Large intestine (tissue), 3 donors: ENCODE results near the gene FIBIN. TPM values are rescaled to one million over a fixed set of nuclear protein-coding genes. Genes with fewer than 3 reads are reported as not detected.
"Not testable (repeated sequence)": the region's sequence is repeated elsewhere in the genome, so short reads cannot be mapped to it uniquely, and the experiment has no call there.

ENCODE experiments used
- DNase-seq, 2 donors: peaks; one replicate each; pipeline versions ENCODE4 v3.0.0 to v3.0.0-alpha.2; 2013
- H3K27ac ChIP-seq: one replicate; pipeline ENCODE4 v1.5.1; 2013; ENCODE audit warnings: low read length
- H3K27me3 ChIP-seq: 2 replicates; pipeline ENCODE4 v1.6.1; 2013; ENCODE audit warnings: low read length; ENCODE audit not compliant: control insufficient read depth, insufficient read depth
- H3K36me3 ChIP-seq: 2 replicates; pipeline ENCODE4 v1.6.1; 2013; ENCODE audit warnings: low read length; ENCODE audit not compliant: control insufficient read depth, insufficient read depth
- H3K4me1 ChIP-seq: one replicate; pipeline ENCODE4 v1.6.1; 2013; ENCODE audit warnings: low read length; ENCODE audit not compliant: control insufficient read depth, insufficient read depth
- H3K4me3 ChIP-seq: one replicate; pipeline ENCODE4 v1.5.1; 2013; ENCODE audit warnings: low read length
- H3K9me3 ChIP-seq: one replicate; pipeline ENCODE4 v1.6.1; 2013; ENCODE audit warnings: mild to moderate bottlenecking, low read depth, low read length, moderate library complexity; ENCODE audit not compliant: control insufficient read depth
- WGBS: methylation state at CpG from one replicate; pipeline ENCODE4 v1.1.5; 2013; ENCODE audit warnings: low lambda C conversion rate; ENCODE audit not compliant: insufficient coverage; 5-methylcytosine and 5-hydroxymethylcytosine counted together
- polyA plus RNA-seq: library from polyadenylated mRNA; unstranded; fragments of 120-200 nt; gene quantifications from one replicate; pipeline ENCODE4 v1.2.1, GENCODE V29; 2013

FIBIN gene
- polyA plus RNA-seq, 1 donor: 14.5 TPM

DNA sequence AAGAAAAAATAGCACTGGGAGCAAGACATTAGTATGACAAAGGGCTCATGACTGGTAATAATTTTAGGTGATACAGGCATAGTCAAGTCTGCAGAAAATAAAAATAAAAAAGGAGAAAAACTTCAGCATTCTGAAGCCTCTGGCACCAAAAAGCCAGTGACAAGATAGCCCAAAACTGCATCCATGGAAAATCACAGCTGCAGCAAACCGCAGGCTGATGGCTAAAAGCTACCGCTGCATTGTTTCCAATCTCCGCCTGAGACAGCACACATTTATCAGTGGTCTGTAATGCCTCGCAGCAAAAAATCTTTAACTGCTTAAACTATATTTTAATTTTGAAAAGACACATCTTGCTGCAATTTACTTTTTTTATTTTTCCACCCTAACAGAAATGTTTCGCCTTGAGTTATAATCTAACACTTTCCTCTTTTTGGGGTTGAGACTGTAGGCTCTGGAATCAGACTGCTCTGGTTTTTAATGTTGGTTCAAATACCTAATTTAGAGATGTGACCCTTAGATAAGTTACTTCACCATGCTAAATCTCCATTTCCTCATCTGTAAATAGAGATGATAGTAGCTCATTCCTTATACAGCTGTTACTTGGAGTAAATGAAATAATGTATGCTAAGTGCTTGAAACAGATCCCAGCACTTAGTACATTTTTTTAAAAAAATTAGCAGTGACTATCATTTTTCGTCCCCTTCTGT lies 42.0 kb upstream of the FIBIN start:
- H3K27me3 ChIP-seq: no peaks in the 10 kb centered on the region
- H3K27ac ChIP-seq: no peak overlapping the region
- no peaks in the 10 kb centered on the region for H3K9me3 ChIP-seq
- no peak for DNase-seq
- no peaks in the 10 kb centered on the region for H3K36me3 ChIP-seq
- 81% methylated on average over 2 of the region's 6 CpGs for WGBS
- no peak overlapping the region for H3K4me3 ChIP-seq
- no peaks in the 10 kb centered on the region for H3K4me1 ChIP-seq

DNA sequence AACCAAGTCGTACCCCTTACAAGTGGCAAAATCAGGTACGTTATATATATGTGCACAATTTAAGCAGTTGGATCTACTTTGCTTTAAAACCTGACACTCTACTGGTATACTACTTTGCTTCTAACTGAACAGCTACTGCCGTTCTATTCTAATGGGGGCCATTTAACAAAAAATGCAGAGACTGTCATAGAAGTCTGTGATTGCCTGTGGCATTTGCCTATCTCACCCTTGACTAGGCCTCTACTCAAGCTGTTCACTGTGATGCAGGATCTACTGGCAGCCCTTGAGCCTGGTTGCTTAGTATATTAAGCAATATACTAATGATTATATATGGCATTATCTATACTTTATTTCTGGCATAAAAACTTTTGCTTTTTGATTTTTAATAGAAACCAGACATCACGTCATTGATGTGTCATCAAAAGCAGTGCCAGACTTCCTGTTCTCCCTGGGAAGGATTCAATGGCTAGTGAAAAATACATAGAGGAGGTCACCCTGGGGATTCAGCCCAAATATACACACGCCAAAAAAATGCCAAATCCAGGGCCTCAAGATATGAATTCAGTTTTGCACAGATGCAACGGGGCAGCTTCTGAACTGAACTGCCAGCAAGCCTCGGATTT lies 40.0 kb upstream of the FIBIN start:
- Histone ChIP-seq H3K9me3 (no peaks in the 10 kb centered on the region), H3K27me3 (no peaks in the 10 kb centered on the region), H3K36me3 (no peaks in the 10 kb centered on the region), H3K27ac (no peak overlapping the region), H3K4me1 (no peaks in the 10 kb centered on the region), H3K4me3 (no peak overlapping the region)
- DNase-seq: no peak
- WGBS: 100% methylated on average over 2 of the region's 7 CpGs

DNA sequence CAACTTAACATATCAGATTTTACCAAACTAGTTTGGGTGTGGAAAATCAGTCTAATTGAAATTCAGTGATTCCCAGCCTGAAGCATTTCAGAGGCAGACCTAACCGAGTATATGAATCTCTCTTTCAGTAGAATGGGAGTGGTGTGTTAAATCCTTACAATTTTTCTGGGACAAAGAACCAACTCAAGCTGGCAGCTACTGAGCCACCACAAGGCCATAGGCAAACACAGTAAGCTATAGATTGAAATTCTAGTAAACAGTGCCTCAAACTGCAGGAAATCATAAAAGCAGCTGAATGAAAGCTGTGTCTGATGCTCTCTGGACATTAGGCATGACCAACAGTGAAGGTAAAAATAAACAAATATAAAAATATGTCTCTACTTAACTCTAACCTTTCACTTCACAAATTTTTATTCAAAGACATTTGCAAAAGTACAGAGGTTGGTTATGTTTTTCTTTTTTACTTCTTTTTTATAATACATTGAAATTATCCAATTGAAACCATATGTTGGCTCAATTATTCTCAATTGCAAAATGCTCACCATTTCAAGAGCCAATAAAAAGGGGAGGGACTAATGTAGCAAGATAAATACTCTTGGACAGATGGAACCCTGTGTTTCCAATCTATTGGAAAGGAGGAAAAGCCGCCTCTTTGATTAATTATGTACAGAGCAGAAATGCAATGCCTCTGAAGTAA lies 35.8 kb upstream of the FIBIN start:
- Histone ChIP-seq H3K9me3 (no peaks in the 10 kb centered on the region), H3K36me3 (no peaks in the 10 kb centered on the region), H3K27me3 (no peaks in the 10 kb centered on the region), H3K27ac (no peak overlapping the region), H3K4me1 (no peaks in the 10 kb centered on the region), H3K4me3 (no peak overlapping the region)
- no peak for DNase-seq
- WGBS: no CpG with 5 or more reads among the region's 2 CpGs

DNA sequence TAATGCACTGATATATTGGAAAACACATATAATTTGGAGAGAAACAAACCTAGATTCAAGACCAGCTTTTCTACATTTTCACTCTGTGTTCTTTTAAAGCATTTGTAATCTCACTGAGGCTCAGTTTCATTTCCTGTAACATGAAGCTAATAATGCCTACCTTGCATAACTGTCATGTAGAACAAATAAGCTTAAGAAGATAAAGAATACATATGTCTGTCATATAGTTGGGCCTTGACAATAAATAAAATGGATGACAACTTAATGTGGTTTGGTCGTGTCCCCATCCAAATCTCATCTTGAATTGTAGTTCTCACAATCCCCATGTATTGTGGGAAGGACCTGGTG lies 35.2 kb upstream of the FIBIN start:
- no peak overlapping the region for H3K4me3 ChIP-seq
- H3K9me3 ChIP-seq: no peaks in the 10 kb centered on the region
- WGBS: no CpG with 5 or more reads among the region's 1 CpG
- no peak overlapping the region for H3K27ac ChIP-seq
- H3K36me3 ChIP-seq: no peaks in the 10 kb centered on the region
- no peaks in the 10 kb centered on the region for H3K27me3 ChIP-seq
- DNase-seq: no peak
- no peaks in the 10 kb centered on the region for H3K4me1 ChIP-seq

DNA sequence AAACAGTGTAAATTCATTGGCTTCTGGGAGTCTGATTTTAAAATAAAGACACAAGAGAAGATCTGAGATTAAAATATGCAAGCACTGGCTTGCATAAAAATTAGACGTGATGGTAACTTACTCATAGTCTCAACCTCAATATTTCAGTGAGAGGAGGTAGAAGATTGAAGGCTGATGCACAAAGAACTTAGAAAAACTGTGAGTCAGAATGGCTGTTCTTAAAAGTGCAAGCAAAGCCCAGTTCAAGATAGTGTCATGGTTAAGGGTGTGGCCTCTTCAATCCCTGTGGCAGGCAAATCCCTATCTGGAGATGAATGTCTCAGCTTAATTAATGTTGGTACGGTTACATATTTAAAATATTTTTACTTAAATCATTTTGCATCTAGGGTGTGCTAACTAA lies 33.6 kb upstream of the FIBIN start:
- Histone ChIP-seq H3K4me1 (no peaks in the 10 kb centered on the region), H3K27me3 (no peaks in the 10 kb centered on the region), H3K9me3 (no peaks in the 10 kb centered on the region), H3K4me3 (no peak overlapping the region), H3K36me3 (no peaks in the 10 kb centered on the region), H3K27ac (no peak overlapping the region)
- DNase-seq: no peak
- 88% methylated on average over 1 of the region's 2 CpGs for WGBS

DNA sequence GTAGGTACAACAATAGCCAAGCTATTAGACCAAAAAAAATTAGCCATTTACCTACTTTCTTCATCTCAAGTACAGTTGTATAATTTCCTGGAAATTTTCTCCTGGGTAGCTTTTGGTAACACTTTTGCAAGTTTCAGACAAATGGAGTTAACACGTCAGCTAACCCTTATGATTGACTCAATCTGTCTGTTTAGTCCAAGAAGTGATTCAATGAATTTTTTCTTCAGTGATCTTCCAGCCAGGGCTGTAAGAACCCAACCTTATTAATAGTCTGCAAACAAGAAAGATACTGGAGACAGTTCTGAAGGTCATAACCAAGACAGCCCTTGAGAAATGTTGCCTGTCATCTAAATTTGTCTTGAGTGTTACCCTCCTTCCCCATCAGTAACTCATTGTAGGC lies 30.1 kb upstream of the FIBIN start:
- DNase-seq: no peak
- Histone ChIP-seq H3K36me3 (no peaks in the 10 kb centered on the region), H3K27me3 (no peaks in the 10 kb centered on the region), H3K27ac (no peak overlapping the region), H3K9me3 (no peaks in the 10 kb centered on the region), H3K4me1 (no peaks in the 10 kb centered on the region), H3K4me3 (no peak overlapping the region)
- no CpG with 5 or more reads among the region's 1 CpG for WGBS

DNA sequence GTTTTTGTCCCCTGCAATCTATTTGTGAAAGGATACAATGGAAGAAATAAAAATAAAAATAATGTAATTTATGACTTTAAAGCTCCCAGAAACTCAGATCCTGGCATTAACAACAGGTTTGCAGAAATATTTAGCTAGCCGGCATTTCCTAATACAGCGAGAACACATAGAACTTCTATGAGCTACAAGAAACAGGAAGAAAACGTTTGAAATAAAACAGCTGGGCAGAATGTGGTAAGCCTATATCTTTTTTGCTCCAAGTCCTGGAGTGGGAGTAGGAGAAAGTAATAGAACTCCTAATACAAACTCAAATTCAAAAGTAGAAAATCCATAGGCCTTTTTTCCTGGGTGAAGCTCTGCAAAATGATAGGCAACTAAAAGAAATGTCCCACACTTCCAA lies 29.6 kb upstream of the FIBIN start:
- 67% methylated on average over 1 of the region's 3 CpGs for WGBS
- Histone ChIP-seq H3K27ac (no peak overlapping the region), H3K4me1 (no peaks in the 10 kb centered on the region), H3K4me3 (no peak overlapping the region), H3K27me3 (no peaks in the 10 kb centered on the region), H3K36me3 (no peaks in the 10 kb centered on the region), H3K9me3 (no peaks in the 10 kb centered on the region)
- no peak for DNase-seq

DNA sequence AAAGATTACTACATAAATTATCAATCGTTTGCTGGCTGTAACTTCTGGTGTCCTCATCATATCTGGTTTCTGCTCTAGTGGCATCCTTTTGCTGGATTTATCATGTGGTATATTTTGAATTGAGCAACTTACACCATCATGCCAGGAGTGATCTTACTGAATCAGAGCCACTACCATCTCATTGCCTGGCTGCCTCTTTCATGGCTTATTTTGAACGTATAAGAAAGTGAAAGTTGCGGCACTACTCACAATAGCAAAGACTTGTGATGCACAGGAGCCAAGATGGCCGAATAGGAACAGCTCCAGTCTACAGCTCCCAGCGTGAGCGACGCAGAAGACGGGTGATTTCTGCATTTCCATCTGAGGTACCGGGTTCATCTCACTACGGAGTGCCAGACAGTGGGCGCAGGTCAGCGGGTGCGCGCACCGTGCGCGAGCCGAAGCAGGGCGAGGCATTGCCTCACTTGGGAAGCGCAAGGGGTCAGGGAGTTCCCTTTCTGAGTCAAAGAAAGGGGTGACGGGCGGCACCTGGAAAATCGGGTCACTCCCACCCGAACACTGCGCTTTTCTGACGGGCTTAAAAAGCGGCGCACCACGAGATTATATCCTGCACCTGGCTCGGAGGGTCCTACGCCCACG lies 28.9 kb upstream of the FIBIN start:
- H3K27ac ChIP-seq, H3K4me3 ChIP-seq: not testable (repeated sequence)
- no CpG with 5 or more reads among the region's 32 CpGs for WGBS

DNA sequence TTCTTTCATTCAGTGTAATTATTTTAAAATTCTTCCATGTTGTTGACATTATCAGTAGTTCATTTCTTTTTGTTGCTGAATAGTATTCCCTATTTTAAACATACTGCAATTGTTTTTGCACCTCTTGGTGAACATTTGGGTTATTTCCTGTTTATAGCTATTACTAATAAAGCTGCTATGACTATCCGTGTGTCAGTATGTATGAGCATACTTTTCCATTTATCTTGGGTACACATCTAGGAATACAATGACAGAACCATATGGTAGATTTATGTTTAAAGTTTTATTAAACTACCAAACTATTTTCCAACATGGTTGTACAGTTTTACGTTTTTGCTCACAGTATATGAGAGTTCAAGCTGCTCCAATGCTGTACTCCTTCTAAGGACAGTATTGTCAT lies 22.0 kb upstream of the FIBIN start:
- no peaks in the 10 kb centered on the region for H3K27me3 ChIP-seq
- no peaks in the 10 kb centered on the region for H3K36me3 ChIP-seq
- no peak for DNase-seq
- 100% methylated on average over 2 of the region's 2 CpGs for WGBS
- no peaks in the 10 kb centered on the region for H3K9me3 ChIP-seq
- no peaks in the 10 kb centered on the region for H3K4me1 ChIP-seq
- no peak overlapping the region for H3K27ac ChIP-seq
- no peak overlapping the region for H3K4me3 ChIP-seq

More for the DNA sequence above, 28.9 kb upstream of the FIBIN start:
- H3K4me1 ChIP-seq, H3K36me3 ChIP-seq, H3K9me3 ChIP-seq, H3K27me3 ChIP-seq, DNase-seq: not testable (repeated sequence)

DNA sequence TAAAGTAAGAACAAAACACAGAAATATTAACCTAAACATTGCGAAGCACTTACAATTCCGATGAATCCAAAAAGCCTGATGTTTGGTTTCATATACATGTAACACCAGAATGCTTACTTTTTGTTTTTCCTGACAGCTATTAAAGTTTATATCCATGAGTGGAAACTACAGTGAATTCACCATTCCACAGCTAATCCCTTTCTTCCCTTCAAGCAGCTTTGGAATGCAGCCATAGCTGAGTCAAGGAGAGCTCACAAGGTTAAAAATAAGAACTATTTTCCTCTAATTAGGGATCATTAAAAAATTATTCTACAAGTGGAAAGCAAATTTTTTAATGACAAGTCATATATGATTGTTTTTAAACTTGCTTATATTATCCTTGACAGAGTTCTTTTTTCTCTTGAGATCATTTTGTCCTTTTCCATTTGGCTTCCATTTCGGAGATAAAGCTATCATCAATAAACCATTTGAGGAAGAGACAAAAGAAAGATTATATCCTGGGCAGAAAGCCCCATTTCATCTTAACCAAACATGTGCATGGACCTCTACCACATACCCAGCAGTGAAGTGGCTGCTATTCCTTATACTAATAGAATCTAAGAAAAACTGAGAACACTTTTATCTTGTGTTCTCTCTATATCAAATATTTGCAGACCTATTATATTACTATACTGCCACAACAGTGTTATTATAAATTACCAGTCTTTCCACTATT lies 19.7 kb upstream of the FIBIN start:
- no peaks in the 10 kb centered on the region for H3K36me3 ChIP-seq
- no peak overlapping the region for H3K4me3 ChIP-seq
- no peak overlapping the region for H3K27ac ChIP-seq
- DNase-seq: no peak
- WGBS: 77% methylated on average over 3 of the region's 3 CpGs
- H3K9me3 ChIP-seq: no peaks in the 10 kb centered on the region
- no peaks in the 10 kb centered on the region for H3K27me3 ChIP-seq
- no peaks in the 10 kb centered on the region for H3K4me1 ChIP-seq
